GM12878 (cell line): ENCODE measurements around the gene ADAMTS6.

ENCODE experiments used
- CBX5 ChIP-seq: sonication (generic); IDR thresholded peaks from 2 replicates; pipeline ENCODE4 v1.6.1; 2016; ENCODE audit warnings: low read depth, moderate library complexity, mild to moderate bottlenecking, inconsistent platforms
- CHD2 ChIP-seq: IDR thresholded peaks from 2 replicates; pipeline ENCODE4 v1.6.1; 2011; ENCODE audit warnings: low read depth, low read length, improper control_type of control experiment, borderline replicate concordance
- EP300 ChIP-seq, 2 experiments: fragments of 150-350 bp in 1 of 2; IDR thresholded peaks; 2 replicates each; pipeline ENCODE4 v1.6.1; 2011 to 2012; ENCODE audit warnings: low read depth in 2 of 2, low read length in 2 of 2, borderline replicate concordance in 1 of 2, improper control_type of control experiment in 1 of 2, inconsistent platforms in 1 of 2; ENCODE audit not compliant: control insufficient read depth in 1 of 2
- FOXM1 ChIP-seq: IDR thresholded peaks from 2 replicates; pipeline ENCODE4 v1.6.1; 2012; ENCODE audit warnings: low read depth, mild to moderate bottlenecking, inconsistent platforms, low read length, moderate library complexity
- HDAC2 ChIP-seq: fragments of 200-600 bp; sonication (generic); IDR thresholded peaks from 2 replicates; pipeline ENCODE4 v1.6.1; 2017
- JUNB ChIP-seq: IDR thresholded peaks from 2 replicates; pipeline ENCODE4 v1.6.1; 2016; ENCODE audit warnings: antibody characterized with exemption, mild to moderate bottlenecking
- KAT2A ChIP-seq: conservative IDR thresholded peaks from 2 replicates; pipeline ENCODE4 v1.6.1; 2011; ENCODE audit warnings: low read depth, low read length; ENCODE audit not compliant: control insufficient read depth
- NFYB ChIP-seq: IDR thresholded peaks from 2 replicates; pipeline ENCODE4 v1.6.1; 2011; ENCODE audit warnings: low read depth, mild to moderate bottlenecking, low read length, improper control_type of control experiment, moderate library complexity; ENCODE audit not compliant: insufficient read depth
- NRF1 ChIP-seq: conservative IDR thresholded peaks from 2 replicates; pipeline ENCODE4 v1.6.1; 2011; ENCODE audit warnings: mild to moderate bottlenecking, low read depth, low read length, improper control_type of control experiment
- POLR2A ChIP-seq: IDR thresholded peaks from 2 replicates; pipeline ENCODE4 v1.6.1; 2011; ENCODE audit warnings: low read depth, mild to moderate bottlenecking, low read length
- SMAD5 ChIP-seq: IDR thresholded peaks from 2 replicates; pipeline ENCODE4 v1.6.1; 2016; ENCODE audit warnings: antibody characterized with exemption, low read depth
- TF ChIP-seq, protein P1 (sequence below): fragments of 450-650 bp; IDR thresholded peaks from 2 replicates; pipeline ENCODE4 v1.6.1; 2016; ENCODE audit warnings: mild to moderate bottlenecking
- TF ChIP-seq, protein P2 (sequence below), 3 experiments: IDR thresholded peaks in 2 of 3; conservative IDR thresholded peaks in 1 of 3; 2 replicates each; pipeline ENCODE4 v1.5.1; 2011; ENCODE audit warnings: low read depth in 3 of 3, low read length in 3 of 3, mild to moderate bottlenecking in 3 of 3, control low read depth in 2 of 3, moderate library complexity in 2 of 3, inconsistent platforms in 1 of 3, mixed read lengths in 1 of 3; ENCODE audit not compliant: control insufficient read depth in 2 of 3, insufficient read depth in 1 of 3; ENCODE audit errors: extremely low read depth in 1 of 3

DNA sequence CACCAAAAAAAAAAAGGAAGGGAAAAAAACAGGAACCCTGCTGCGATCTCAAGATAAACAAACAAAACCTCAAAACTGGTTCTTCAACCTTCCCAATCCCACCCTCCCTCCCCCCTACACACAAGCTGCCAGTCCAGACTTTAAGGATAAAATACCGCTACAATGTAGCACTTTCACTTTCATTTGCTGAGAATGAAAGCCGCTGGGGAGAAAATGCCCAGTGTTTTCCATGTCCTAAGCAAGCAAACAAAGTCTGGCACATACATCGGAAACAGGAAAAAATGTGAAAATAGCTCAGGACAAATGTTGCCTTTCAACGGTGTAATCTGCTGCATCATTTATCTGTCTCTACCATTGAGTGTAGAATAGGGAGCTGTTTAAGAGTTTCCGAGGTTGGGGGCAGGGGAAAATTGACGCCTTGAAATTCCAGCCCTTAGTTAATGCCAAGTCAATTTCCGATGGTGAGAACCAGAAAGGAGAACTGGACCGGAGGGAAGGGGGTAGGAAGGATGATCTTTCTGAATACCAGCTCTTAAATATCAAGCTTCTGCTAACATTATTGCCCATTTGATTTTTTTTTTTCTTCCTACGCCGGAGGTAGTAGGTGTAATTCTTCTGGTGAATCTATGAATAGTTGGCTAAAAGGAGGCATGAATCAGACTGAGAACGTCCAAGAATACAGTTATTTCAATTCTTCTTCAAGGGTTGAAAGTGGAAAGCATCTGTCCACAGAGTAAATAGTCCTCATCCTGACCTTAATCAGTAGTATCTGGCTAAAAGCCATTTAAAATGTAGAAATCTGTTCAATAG, 1.2 kb upstream of the ADAMTS6 start:
- TF ChIP-seq, protein P1, sequence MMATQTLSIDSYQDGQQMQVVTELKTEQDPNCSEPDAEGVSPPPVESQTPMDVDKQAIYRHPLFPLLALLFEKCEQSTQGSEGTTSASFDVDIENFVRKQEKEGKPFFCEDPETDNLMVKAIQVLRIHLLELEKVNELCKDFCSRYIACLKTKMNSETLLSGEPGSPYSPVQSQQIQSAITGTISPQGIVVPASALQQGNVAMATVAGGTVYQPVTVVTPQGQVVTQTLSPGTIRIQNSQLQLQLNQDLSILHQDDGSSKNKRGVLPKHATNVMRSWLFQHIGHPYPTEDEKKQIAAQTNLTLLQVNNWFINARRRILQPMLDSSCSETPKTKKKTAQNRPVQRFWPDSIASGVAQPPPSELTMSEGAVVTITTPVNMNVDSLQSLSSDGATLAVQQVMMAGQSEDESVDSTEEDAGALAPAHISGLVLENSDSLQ: no peak
- no peak for TF ChIP-seq JUNB
- TF ChIP-seq SMAD5: no peak
- TF ChIP-seq, protein P2, sequence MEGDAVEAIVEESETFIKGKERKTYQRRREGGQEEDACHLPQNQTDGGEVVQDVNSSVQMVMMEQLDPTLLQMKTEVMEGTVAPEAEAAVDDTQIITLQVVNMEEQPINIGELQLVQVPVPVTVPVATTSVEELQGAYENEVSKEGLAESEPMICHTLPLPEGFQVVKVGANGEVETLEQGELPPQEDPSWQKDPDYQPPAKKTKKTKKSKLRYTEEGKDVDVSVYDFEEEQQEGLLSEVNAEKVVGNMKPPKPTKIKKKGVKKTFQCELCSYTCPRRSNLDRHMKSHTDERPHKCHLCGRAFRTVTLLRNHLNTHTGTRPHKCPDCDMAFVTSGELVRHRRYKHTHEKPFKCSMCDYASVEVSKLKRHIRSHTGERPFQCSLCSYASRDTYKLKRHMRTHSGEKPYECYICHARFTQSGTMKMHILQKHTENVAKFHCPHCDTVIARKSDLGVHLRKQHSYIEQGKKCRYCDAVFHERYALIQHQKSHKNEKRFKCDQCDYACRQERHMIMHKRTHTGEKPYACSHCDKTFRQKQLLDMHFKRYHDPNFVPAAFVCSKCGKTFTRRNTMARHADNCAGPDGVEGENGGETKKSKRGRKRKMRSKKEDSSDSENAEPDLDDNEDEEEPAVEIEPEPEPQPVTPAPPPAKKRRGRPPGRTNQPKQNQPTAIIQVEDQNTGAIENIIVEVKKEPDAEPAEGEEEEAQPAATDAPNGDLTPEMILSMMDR (IDR thresholded peaks at IDR 0.05 in 2 of 3, conservative IDR thresholded peaks at IDR 0.05 in 1 of 3; ENCODE audit: control insufficient read depth in 2 of 3, extremely low read depth in 1 of 3, insufficient read depth in 1 of 3, low read depth in 3 of 3, low read length in 3 of 3): no peak
- no peak for TF ChIP-seq CBX5
- TF ChIP-seq EP300 (IDR thresholded peaks at IDR 0.05; ENCODE audit: borderline replicate concordance in 1 of 2, control insufficient read depth in 1 of 2, low read depth in 2 of 2, low read length in 2 of 2): no peak
- no peak for TF ChIP-seq FOXM1
- TF ChIP-seq CHD2: no peak
- TF ChIP-seq POLR2A: no peak
- TF ChIP-seq NFYB: no peak
- TF ChIP-seq KAT2A: no peak
- TF ChIP-seq NRF1: no peak
- no peak for TF ChIP-seq HDAC2
